H1 (cell line): ENCODE data around the gene ADGRL3.

Experiments used
- CTCF ChIP-seq, 3 experiments: IDR thresholded peaks; 1 replicate in 2 of 3; 2 replicates in 1 of 3; pipeline versions ENCODE4 v1.5.1 to v1.6.1; 2011; ENCODE audit warnings: low read length in 3 of 3, mild to moderate bottlenecking in 3 of 3, inconsistent platforms in 2 of 3, low read depth in 1 of 3, moderate library complexity in 1 of 3; ENCODE audit not compliant: insufficient read depth in 1 of 3; ENCODE audit errors: control extremely low read depth in 1 of 3
- EP300 ChIP-seq, 2 experiments: IDR thresholded peaks; 1 replicate in 1 of 2; 2 replicates in 1 of 2; pipeline ENCODE4 v1.6.1; 2011 to 2012; ENCODE audit warnings: low read depth in 2 of 2, low read length in 2 of 2, mild to moderate bottlenecking in 2 of 2, borderline replicate concordance in 1 of 2, inconsistent platforms in 1 of 2, moderate library complexity in 1 of 2
- JUND ChIP-seq: IDR thresholded peaks from 2 replicates; pipeline ENCODE4 v1.6.1; 2011; ENCODE audit warnings: mild to moderate bottlenecking, improper control_type of control experiment, low read length
- NANOG ChIP-seq: IDR thresholded peaks from 2 replicates; pipeline ENCODE4 v1.6.1; 2011; ENCODE audit warnings: low read length, low read depth, mild to moderate bottlenecking, inconsistent platforms; ENCODE audit not compliant: insufficient read depth, poor library complexity, severe bottlenecking
- POLR2A ChIP-seq, 2 experiments: IDR thresholded peaks; 1 replicate in 1 of 2; 2 replicates in 1 of 2; pipeline ENCODE4 v1.6.1; 2011; ENCODE audit warnings: low read depth in 2 of 2, low read length in 2 of 2, mild to moderate bottlenecking in 2 of 2; ENCODE audit errors: control extremely low read depth in 1 of 2
- RAD21 ChIP-seq, 2 experiments: IDR thresholded peaks in 1 of 2; conservative IDR thresholded peaks in 1 of 2; 2 replicates each; pipeline ENCODE4 v1.6.1; 2011; ENCODE audit warnings: low read depth in 2 of 2, low read length in 2 of 2, improper control_type of control experiment in 1 of 2, inconsistent platforms in 1 of 2, mild to moderate bottlenecking in 1 of 2, moderate library complexity in 1 of 2
- RBBP5 ChIP-seq: IDR thresholded peaks from 2 replicates; pipeline ENCODE4 v1.7.1; 2012; ENCODE audit warnings: low read depth, mild to moderate bottlenecking, inconsistent platforms, low read length, moderate library complexity, borderline replicate concordance

GRCh38 chr4:61431131-61431530 lies 231.0 kb downstream of the ADGRL3 start:
- no peak for TF ChIP-seq CTCF (IDR thresholded peaks at IDR 0.05; ENCODE audit: control extremely low read depth in 1 of 3, insufficient read depth in 1 of 3, low read depth in 1 of 3, low read length in 3 of 3)
- no peak for TF ChIP-seq EP300 (IDR thresholded peaks at IDR 0.05; ENCODE audit: borderline replicate concordance in 1 of 2, low read depth in 2 of 2, low read length in 2 of 2)
- no peak for TF ChIP-seq POLR2A (IDR thresholded peaks at IDR 0.05; ENCODE audit: control extremely low read depth in 1 of 2, low read depth in 2 of 2, low read length in 2 of 2)
- TF ChIP-seq NANOG: no peak
- no peak for TF ChIP-seq RAD21 (IDR thresholded peaks at IDR 0.05 in 1 of 2, conservative IDR thresholded peaks at IDR 0.05 in 1 of 2; ENCODE audit: low read depth in 2 of 2, low read length in 2 of 2)
- no peak for TF ChIP-seq RBBP5
- no peak for TF ChIP-seq JUND
